ENCODE results near the gene DARS1. TPM values are rescaled to one million over a fixed set of nuclear protein-coding genes. Genes with fewer than 3 reads are reported as not detected.

Gene DARS1
- total RNA-seq, 6 experiments from 2014 or later: 19.9 to 49.1 (median 34.8) TPM

DNA sequence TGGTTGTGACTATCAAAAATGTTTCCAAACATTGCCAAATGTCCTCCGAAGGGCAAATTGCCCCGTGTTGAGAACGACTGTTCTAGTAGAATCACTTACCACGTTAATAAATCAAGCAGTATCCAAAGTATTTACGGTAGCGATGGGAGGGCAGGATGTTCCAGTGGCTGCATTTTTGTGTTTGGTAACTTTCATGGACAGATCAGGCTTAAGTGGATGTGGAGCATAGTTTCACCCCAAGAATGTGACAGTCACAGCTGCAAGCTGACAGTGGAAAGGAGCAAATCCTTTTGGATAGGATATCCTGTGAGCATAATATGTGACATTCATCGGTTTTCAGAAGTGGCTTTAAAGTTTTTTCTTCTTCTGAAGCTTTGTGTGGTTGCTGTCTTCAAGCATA is 46.3 kb upstream of the DARS1 start:
- H3K27ac ChIP-seq: no peak overlapping the region
- intact Hi-C loops (cut with DNase I): no loop called here
- no peaks in the 10 kb centered on the region for H3K9me3 ChIP-seq
- DNase-seq (no peak), ATAC-seq (no peak)
- no peak overlapping the region for H3K4me3 ChIP-seq
- no peaks in the 10 kb centered on the region for H3K4me1 ChIP-seq
- TF ChIP-seq, protein P1, sequence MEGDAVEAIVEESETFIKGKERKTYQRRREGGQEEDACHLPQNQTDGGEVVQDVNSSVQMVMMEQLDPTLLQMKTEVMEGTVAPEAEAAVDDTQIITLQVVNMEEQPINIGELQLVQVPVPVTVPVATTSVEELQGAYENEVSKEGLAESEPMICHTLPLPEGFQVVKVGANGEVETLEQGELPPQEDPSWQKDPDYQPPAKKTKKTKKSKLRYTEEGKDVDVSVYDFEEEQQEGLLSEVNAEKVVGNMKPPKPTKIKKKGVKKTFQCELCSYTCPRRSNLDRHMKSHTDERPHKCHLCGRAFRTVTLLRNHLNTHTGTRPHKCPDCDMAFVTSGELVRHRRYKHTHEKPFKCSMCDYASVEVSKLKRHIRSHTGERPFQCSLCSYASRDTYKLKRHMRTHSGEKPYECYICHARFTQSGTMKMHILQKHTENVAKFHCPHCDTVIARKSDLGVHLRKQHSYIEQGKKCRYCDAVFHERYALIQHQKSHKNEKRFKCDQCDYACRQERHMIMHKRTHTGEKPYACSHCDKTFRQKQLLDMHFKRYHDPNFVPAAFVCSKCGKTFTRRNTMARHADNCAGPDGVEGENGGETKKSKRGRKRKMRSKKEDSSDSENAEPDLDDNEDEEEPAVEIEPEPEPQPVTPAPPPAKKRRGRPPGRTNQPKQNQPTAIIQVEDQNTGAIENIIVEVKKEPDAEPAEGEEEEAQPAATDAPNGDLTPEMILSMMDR (IDR thresholded peaks at IDR 0.05): no peak
- TF ChIP-seq POLR2A (IDR thresholded peaks at IDR 0.05): no peak
- no peaks in the 10 kb centered on the region for H3K27me3 ChIP-seq
- WGBS (ENCODE audit: insufficient coverage, low coverage, low lambda C conversion rate, missing lambda C conversion rate): 8% methylated on average over 3 of the region's 7 CpGs
- no peaks in the 10 kb centered on the region for H3K36me3 ChIP-seq

DNA sequence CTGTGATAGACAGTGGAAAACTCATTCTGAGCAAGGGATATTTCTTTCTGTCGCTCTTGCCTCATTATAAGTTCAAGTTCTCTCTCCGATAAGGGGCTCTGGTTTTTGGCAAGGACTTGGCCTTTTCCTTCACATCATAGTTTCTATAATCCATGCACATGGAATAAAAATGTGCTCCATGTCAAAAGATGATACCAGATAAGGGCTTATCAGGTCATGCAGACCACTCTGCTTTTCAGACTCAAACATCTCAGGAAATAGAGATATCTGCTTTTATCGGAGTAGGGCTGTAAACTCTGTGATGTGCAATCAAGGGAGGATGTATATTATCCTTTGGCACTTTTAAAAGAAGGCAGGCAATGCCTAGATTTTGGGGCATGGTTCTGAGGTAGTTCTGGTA is 45.0 kb upstream of the DARS1 start:
- no peak for ATAC-seq
- Histone ChIP-seq H3K9me3 (no peaks in the 10 kb centered on the region), H3K4me3 (no peak overlapping the region), H3K27me3 (no peaks in the 10 kb centered on the region), H3K4me1 (no peaks in the 10 kb centered on the region), H3K36me3 (no peaks in the 10 kb centered on the region), H3K27ac (no peak overlapping the region)
- no peak for DNase-seq
- TF ChIP-seq, protein P1 (IDR thresholded peaks at IDR 0.05): no peak
- no peak for TF ChIP-seq POLR2A (IDR thresholded peaks at IDR 0.05)
- WGBS (ENCODE audit: insufficient coverage, low coverage, low lambda C conversion rate, missing lambda C conversion rate): 51% methylated on average over 3 of the region's 3 CpGs
- intact Hi-C loops (cut with DNase I): no loop called here

DNA sequence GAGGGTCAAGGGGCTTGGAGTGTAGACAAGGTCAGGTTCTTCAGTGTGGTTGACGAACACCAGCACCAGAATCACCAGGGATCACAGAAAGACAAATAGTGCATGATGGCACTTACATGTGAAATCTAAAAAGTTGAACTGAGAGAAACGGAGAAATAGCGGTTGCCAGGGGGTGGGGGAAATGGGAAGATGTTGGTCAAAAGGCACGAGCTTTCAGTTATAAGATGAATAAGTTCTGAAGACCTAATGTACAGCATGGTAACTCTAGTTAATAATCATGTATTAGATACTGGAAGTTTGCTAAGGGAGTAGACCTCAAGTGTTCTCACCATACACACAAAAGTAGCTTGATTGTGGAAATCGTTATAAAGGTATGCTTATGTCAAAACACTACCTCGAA is 43.7 kb upstream of the DARS1 start:
- H3K27ac ChIP-seq: no peak overlapping the region
- no peaks in the 10 kb centered on the region for H3K27me3 ChIP-seq
- H3K9me3 ChIP-seq: no peaks in the 10 kb centered on the region
- H3K4me1 ChIP-seq: no peaks in the 10 kb centered on the region
- ATAC-seq (no peak), DNase-seq (no peak)
- WGBS (ENCODE audit: insufficient coverage, low coverage, low lambda C conversion rate, missing lambda C conversion rate): 58% methylated on average over 6 of the region's 6 CpGs
- intact Hi-C loops (cut with DNase I): no loop called here
- no peak for TF ChIP-seq POLR2A (IDR thresholded peaks at IDR 0.05)
- TF ChIP-seq, protein P1 (IDR thresholded peaks at IDR 0.05): no peak
- no peaks in the 10 kb centered on the region for H3K36me3 ChIP-seq
- H3K4me3 ChIP-seq: no peak overlapping the region

DNA sequence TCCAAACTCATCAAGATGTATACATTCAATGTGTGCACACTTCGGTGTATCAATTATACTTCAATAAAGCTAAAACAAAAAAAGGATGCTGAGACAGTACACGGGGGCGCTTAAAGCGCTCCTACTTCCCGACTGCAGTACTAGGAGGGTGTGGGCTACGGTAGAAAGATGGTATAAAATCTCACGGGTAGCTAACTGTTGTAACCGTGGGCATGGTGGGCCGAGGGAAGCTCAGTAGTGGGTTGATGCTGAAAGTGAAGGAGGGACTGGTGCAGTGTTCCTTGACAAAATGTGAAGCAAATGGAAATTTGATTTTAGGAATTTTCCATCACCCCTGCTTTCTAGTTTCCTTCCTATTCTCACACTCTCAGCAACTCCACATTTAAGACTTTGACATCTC is 42.6 kb upstream of the DARS1 start:
- no peaks in the 10 kb centered on the region for H3K9me3 ChIP-seq
- ATAC-seq (no peak), DNase-seq (no peak)
- intact Hi-C loops (cut with DNase I): no loop called here
- H3K4me1 ChIP-seq: no peaks in the 10 kb centered on the region
- H3K36me3 ChIP-seq: no peaks in the 10 kb centered on the region
- H3K4me3 ChIP-seq: no peak overlapping the region
- H3K27ac ChIP-seq: no peak overlapping the region
- TF ChIP-seq, protein P1 (IDR thresholded peaks at IDR 0.05): no peak
- no peak for TF ChIP-seq POLR2A (IDR thresholded peaks at IDR 0.05)
- H3K27me3 ChIP-seq: no peaks in the 10 kb centered on the region
- WGBS (ENCODE audit: insufficient coverage, low coverage, low lambda C conversion rate, missing lambda C conversion rate): 87% methylated on average over 9 of the region's 9 CpGs

DNA sequence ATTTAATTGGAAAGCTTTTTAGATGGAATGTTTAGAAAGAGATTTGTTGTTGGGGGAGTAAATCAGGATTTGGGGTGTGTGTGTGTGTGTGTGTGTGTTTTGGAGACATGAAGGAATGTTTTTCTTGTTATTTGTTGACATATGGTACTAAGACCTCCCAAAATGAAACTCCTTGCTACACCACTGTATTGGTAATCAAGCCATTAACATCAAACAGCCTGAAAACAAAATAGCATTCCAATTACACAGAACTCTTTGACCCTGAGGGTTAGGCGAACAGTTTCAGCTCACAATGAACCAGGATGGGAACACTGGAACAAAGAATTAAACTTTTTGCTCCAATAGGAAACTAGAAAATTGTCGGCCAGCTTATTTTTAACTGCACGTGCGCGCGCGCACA is 41.7 kb upstream of the DARS1 start:
- no peak for DNase-seq
- intact Hi-C loops (cut with DNase I): no loop called here
- 91% methylated on average over 7 of the region's 7 CpGs for WGBS (ENCODE audit: insufficient coverage, low coverage, low lambda C conversion rate, missing lambda C conversion rate)

More for the DNA sequence above, 41.7 kb upstream of the DARS1 start:
- H3K27ac ChIP-seq: no peak overlapping the region
- TF ChIP-seq, protein P1 (IDR thresholded peaks at IDR 0.05): no peak
- TF ChIP-seq POLR2A (IDR thresholded peaks at IDR 0.05): no peak
- H3K9me3 ChIP-seq: no peaks in the 10 kb centered on the region
- no peak for ATAC-seq
- H3K4me1 ChIP-seq: no peaks in the 10 kb centered on the region
- no peaks in the 10 kb centered on the region for H3K27me3 ChIP-seq
- H3K4me3 ChIP-seq: no peak overlapping the region
- H3K36me3 ChIP-seq: no peaks in the 10 kb centered on the region

All from right lobe of liver (tissue), 6 donors.